DMS53 (cell line): Measurements from ENCODE around the gene CFHR5.
A peak's percentile ranks its signal among the peaks of the same experiment; 100 is the strongest.
"Not testable (repeated sequence)": the region's sequence is repeated elsewhere in the genome, so short reads cannot be mapped to it uniquely, and the experiment has no call there.

ENCODE experiments used
- DNase-seq: peaks from one replicate; lab custom pipeline; 2025; lab: John Stamatoyannopoulos, UW

The CFHR5 gene

DNA sequence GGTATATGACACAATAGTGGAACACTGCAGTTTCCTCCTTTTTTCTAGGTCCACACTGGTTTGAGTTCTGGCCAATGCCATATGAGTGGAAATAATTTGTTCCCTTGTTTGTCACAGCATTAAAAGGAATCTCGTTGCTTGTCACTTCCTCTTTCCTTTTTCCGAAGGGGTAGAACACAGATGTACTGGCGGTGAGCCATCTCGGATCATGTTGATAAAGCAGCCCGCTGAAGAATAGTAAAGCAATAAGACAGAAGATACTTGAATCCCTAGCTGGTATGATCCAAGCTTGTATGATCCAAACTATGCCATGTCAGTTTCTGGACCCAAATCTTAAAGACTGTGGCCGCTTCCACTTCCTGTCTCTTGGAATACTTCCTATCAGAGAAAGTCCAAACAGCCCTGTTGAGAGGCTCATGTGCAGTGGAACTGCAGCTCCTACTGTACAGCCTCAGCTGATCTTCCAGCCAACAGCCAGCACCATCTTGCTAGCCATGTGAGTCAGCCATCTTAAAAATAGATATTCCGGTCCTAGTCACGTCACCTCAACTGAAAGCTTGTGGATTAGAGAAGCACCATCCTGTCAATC is 40.3 kb downstream of the CFHR5 start:
- no peak for DNase-seq

DNA sequence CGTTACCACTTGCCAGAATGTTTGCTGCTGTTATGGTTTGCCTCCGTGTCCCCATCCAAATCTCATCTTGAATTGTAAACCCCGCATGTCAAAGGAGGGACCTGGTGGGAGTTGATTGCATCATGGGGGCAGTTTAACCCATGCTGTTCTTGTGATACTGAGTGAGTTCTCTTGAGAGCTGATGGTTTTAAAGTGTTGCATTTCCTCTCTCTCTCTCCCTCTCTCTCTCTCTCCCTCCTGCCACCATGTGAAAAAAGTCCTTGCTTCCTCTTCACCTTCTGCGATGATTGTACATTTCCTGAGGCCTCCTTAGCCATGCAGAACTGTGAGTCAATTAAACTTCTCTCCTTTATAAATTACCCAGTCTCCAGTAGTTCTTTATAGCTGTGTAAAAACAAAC is 44.4 kb downstream of the CFHR5 start:
- DNase-seq: no peak

DNA sequence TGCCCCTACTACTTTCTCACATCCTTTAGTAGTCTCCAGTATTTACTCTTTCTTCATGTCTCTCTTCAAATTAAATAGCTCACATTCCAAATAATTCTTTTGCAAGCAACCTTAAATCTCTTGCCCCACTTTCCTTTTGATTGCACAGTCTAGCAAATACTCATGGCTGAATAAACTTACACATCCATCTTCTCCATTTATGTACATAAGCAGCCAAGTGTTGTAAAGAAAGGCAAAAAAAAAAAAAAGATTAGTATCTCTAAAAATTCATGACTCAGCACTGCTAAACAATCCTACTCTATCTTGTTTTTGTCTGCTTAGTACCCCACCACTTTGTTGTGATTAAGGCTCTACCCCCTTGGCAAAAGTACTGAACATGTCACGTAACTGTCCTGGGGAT is 47.1 kb downstream of the CFHR5 start:
- DNase-seq: peak; percentile 18

GRCh38 chr1:197027359-197027758 is 50.0 kb downstream of the CFHR5 start:
- DNase-seq: peak; percentile 91

DNA sequence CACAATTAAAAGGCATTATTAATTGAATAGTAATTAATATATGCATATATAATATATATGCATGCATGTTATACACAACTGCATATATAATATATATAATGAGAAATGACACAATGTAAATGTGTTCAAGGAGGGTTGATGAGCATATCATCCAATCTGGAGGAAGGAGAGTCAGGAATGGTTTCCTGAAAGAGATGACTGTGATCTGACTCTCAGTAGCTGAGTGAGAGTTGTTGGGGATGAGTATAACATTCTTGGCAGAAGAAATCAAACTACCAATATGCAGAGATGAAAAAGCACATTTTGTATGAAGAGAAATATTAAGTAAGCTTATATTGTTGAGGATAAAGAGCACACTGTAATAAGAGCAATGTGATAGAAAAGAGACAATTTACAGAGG is 52.4 kb downstream of the CFHR5 start:
- DNase-seq: no peak

DNA sequence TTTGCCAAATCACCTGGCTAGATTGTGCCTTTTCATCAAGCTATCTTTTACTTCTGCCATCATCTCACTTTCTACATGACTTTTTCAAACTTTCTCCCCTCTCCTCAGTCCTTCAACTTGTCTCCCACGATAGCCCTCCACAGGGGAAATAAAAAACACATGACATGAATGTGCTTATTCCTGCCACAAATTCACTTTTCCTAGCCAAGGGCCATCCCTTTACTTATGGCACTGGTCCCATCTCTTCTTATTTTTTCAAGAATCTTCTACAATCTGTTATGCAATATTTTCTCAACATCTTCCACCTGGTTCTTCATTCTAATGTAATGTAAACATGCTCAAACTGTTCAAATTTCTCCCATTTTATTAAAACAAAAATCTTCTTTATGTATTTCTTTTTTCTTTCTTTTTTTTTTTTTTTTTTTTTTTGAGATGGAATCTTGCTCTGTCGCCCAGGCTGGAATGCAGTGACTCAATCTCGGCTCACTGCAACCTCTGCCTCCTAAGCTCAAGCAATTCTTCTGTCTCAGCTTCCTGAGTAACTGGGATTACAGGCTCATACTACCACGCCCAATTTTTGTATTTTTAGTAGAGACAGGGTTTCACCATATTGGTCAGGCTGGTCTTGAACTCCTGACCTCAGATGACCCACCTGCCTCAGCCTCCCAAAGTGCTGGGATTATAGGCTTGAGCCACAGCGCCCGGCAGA is 57.4 kb downstream of the CFHR5 start:
- DNase-seq: not testable (repeated sequence)

GRCh38 chr1:197036861-197037260 is 59.5 kb downstream of the CFHR5 start:
- no peak for DNase-seq

GRCh38 chr1:197041486-197042353 is 64.4 kb downstream of the CFHR5 start:
- no peak for DNase-seq

DNA sequence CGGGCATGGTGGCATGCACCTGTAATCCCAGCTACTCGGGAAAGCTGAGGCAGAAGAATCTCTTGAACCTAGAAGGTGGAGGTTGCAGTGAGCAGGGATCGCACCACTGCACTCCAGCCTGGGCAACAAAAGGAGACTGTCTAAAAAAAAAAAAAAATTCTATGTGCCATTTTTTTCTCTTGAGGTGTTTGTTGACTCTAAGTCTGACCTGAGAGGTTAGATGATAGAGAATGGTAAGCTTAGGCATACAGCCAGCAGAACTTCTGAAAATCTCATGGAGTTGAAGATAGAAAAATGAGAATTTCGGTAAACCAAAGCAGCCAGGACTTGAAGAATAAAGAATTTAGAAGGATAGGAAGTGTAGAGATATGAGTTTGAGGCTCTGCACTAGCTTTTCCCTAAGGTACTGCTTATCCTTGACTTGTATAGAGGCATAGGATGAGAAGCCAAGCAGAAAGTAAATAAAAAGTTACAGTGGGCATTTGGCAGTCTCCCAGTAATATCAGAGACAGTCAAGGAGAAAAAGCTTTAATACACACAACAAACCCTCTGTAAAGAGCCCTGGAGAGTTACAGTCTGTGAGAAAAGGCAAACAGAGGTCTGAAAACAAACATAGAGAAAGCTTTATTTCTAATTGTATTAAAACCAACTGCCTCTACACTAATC is 65.5 kb downstream of the CFHR5 start:
- peak; percentile 87 for DNase-seq

DNA sequence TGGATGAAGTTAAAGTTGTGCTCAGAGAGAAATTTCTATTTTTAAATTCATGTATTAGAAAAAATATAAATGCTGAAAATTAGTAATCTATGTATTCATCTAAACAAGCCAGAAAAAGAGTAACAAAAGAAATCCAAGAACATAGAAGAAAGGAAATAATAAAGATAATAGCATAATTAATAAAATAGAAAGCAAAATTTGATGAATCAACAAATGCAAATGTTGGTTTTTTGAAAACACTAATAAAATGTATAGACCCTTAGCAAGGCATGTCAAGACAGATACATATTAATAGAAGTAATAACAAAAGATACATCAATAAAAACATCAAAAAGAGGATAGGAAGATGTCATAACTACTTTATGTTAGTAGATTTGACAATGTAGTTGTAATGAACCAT is 71.7 kb downstream of the CFHR5 start:
- DNase-seq: no peak
